GM23338 (cell line): Measurements from ENCODE around the gene KCTD14.

ENCODE experiments used
- CTCF ChIP-seq, 2 experiments: fragments of 200-600 bp in 1 of 2; sonication (generic) in 1 of 2; conservative IDR thresholded peaks; 2 replicates each; pipeline versions ENCODE4 v1.5.1 to v1.6.1; 2016 to 2017; ENCODE audit warnings: antibody characterized with exemption in 2 of 2, low read depth in 2 of 2, mild to moderate bottlenecking in 2 of 2, moderate library complexity in 1 of 2
- ETS1 ChIP-seq: IDR thresholded peaks from 2 replicates; pipeline ENCODE4 v1.6.1; 2016; ENCODE audit warnings: antibody characterized with exemption
- EZH2 ChIP-seq: fragments of 200-600 bp; sonication (generic); IDR thresholded peaks from one replicate; pipeline ENCODE4 v1.8.0; 2017; ENCODE audit warnings: antibody characterized with exemption, mild to moderate bottlenecking, low read depth; ENCODE audit not compliant: unreplicated experiment
- EZH2phosphoT487 ChIP-seq: fragments of 200-600 bp; sonication (generic); IDR thresholded peaks from one replicate; pipeline ENCODE4 v1.8.1; 2018; ENCODE audit warnings: antibody characterized with exemption; ENCODE audit not compliant: unreplicated experiment
- POLR2AphosphoS5 ChIP-seq: IDR thresholded peaks from 2 replicates; pipeline ENCODE4 v1.6.1; 2016; ENCODE audit warnings: antibody characterized with exemption, low read depth

- TF ChIP-seq CTCF (conservative IDR thresholded peaks at IDR 0.05; ENCODE audit: low read depth in 2 of 2): no peak
- TF ChIP-seq EZH2: no peak
- no peak for TF ChIP-seq POLR2AphosphoS5
- no peak for TF ChIP-seq ETS1
- TF ChIP-seq EZH2phosphoT487: no peak
These were observed 12.8 kb downstream of the KCTD14 start for GRCh38 chr11:78010304-78010703.
